ENCODE data around the gene CCSER2.
"Not testable (repeated sequence)": the region's sequence is repeated elsewhere in the genome, so short reads cannot be mapped to it uniquely, and the experiment has no call there.

CCSER2 gene

GRCh38 chr10:84328418-84329195 lies at the start of gene CCSER2:
Gene CCSER2 (plus strand): TSS chr10:84328589. CDS start chr10:84371053, 42,464 bp downstream.
- peak; percentile 92 to 94 for DNase-seq

GRCh38 chr10:84279876-84280475 lies 48.4 kb upstream of the CCSER2 start:
- DNase-seq, result not testable (repeated sequence)

GRCh38 chr10:84286695-84287094 lies 41.7 kb upstream of the CCSER2 start:
- no peak for DNase-seq

- no peak for DNase-seq
Measured at GRCh38 chr10:84288151-84288550, 40.2 kb upstream of the CCSER2 start.

GRCh38 chr10:84289521-84290200 lies 38.7 kb upstream of the CCSER2 start:
- no peak for DNase-seq

- no peak for DNase-seq
Measured at GRCh38 chr10:84290235-84290634, 38.2 kb upstream of the CCSER2 start.

GRCh38 chr10:84291384-84291783 lies 37.0 kb upstream of the CCSER2 start:
- DNase-seq, result no peak

- DNase-seq, result no peak
Measured at GRCh38 chr10:84292502-84292901, 35.9 kb upstream of the CCSER2 start.

- no peak for DNase-seq
Measured at GRCh38 chr10:84293171-84293570, 35.2 kb upstream of the CCSER2 start.

- no peak for DNase-seq
Measured at GRCh38 chr10:84293574-84294016, 34.8 kb upstream of the CCSER2 start.

- DNase-seq, result no peak
Measured at GRCh38 chr10:84294766-84295447, 33.5 kb upstream of the CCSER2 start.

- no peak for DNase-seq
Measured at GRCh38 chr10:84296091-84296981, 32.1 kb upstream of the CCSER2 start.

- DNase-seq, result no peak
Measured at GRCh38 chr10:84298057-84298456, 30.3 kb upstream of the CCSER2 start.

GRCh38 chr10:84302223-84302622 lies 26.2 kb upstream of the CCSER2 start:
- DNase-seq, result no peak

- DNase-seq, result no peak
Measured at GRCh38 chr10:84306751-84307384, 21.5 kb upstream of the CCSER2 start.

GRCh38 chr10:84308021-84308420 lies 20.4 kb upstream of the CCSER2 start:
- DNase-seq, result no peak

- DNase-seq, result peak; percentile 4 to 19
Measured at GRCh38 chr10:84308481-84309304, 19.7 kb upstream of the CCSER2 start.

- DNase-seq, result no peak
Measured at GRCh38 chr10:84310470-84310869, 17.9 kb upstream of the CCSER2 start.

GRCh38 chr10:84311576-84311975 lies 16.8 kb upstream of the CCSER2 start:
- no peak for DNase-seq

- no peak for DNase-seq
Measured at GRCh38 chr10:84312816-84313215, 15.6 kb upstream of the CCSER2 start.

GRCh38 chr10:84314275-84314674 lies 14.1 kb upstream of the CCSER2 start:
- DNase-seq, result no peak

Data from CD4-positive, alpha-beta T cell treated with Interleukin-1 beta for 1 hour (primary cell).